CD4-positive, CD25-positive, alpha-beta regulatory T cell (primary cell): ENCODE data around the gene UBASH3B. TPM values are rescaled to one million over a fixed set of nuclear protein-coding genes. Genes with fewer than 3 reads are reported as not detected.

Experiments used
- ATAC-seq, 2 donors: fragments of 150-1000 bp; cut with Tn5 transposase; one replicate each; pipeline ENCODE4 v1.10.0; 2021; ENCODE audit warnings: low read depth in 2 of 2, moderate number of reproducible peaks in 2 of 2, moderate library complexity in 1 of 2
- DNase-seq, 3 donors: peaks; one replicate each; pipeline versions ENCODE4 v3.0.0 to v3.0.0-alpha.2; 2012 to 2022; ENCODE audit warnings: mixed read lengths in 1 of 3
- H3K27ac ChIP-seq: one replicate; pipeline ENCODE4 v1.7.0; 2013; ENCODE audit warnings: mild to moderate bottlenecking, low read length; ENCODE audit not compliant: insufficient read depth, poor library complexity, severe bottlenecking
- H3K27me3 ChIP-seq: one replicate; pipeline ENCODE4 v1.7.0; 2013; ENCODE audit warnings: low read length; ENCODE audit not compliant: control insufficient read depth, insufficient read depth
- H3K36me3 ChIP-seq: one replicate; pipeline ENCODE4 v1.7.0; 2013; ENCODE audit warnings: mild to moderate bottlenecking, low read length, moderate library complexity; ENCODE audit not compliant: control insufficient read depth, insufficient read depth
- H3K4me1 ChIP-seq: 2 replicates; pipeline ENCODE4 v1.7.0; 2013; ENCODE audit warnings: mild to moderate bottlenecking, low read length; ENCODE audit not compliant: insufficient read depth, control insufficient read depth, poor library complexity, severe bottlenecking
- H3K4me3 ChIP-seq: one replicate; pipeline ENCODE4 v1.7.0; 2013; ENCODE audit warnings: low read depth, mild to moderate bottlenecking, low read length, moderate library complexity
- H3K9me3 ChIP-seq, 2 experiments: 1 replicate in 1 of 2; 2 replicates in 1 of 2; pipeline ENCODE4 v1.7.0; 2013; ENCODE audit warnings: low read length in 2 of 2, mild to moderate bottlenecking in 1 of 2, moderate library complexity in 1 of 2; ENCODE audit not compliant: control insufficient read depth in 2 of 2
- H3K27ac Mint-ChIP-seq, 3 donors: one replicate each; pipeline ENCODE4 v1.8.0; 2020 to 2022; ENCODE audit warnings: mild to moderate bottlenecking in 3 of 3, mixed read lengths in 3 of 3, moderate library complexity in 2 of 3
- H3K27me3 Mint-ChIP-seq: one replicate; pipeline ENCODE4 v1.8.0; 2022; ENCODE audit warnings: mild to moderate bottlenecking, mixed read lengths
- H3K36me3 Mint-ChIP-seq: one replicate; pipeline ENCODE4 v1.8.0; 2020; ENCODE audit warnings: mixed read lengths
- H3K4me1 Mint-ChIP-seq, 4 donors: one replicate each; pipeline ENCODE4 v1.8.0; 2020 to 2022; ENCODE audit warnings: mixed read lengths in 4 of 4, mild to moderate bottlenecking in 1 of 4
- H3K4me3 Mint-ChIP-seq, 4 donors: one replicate each; pipeline ENCODE4 v1.8.0; 2020 to 2022; ENCODE audit warnings: mild to moderate bottlenecking in 4 of 4, mixed read lengths in 4 of 4, moderate library complexity in 3 of 4
- H3K9me3 Mint-ChIP-seq, 7 donors: one replicate each; pipeline ENCODE4 v1.8.0; 2020 to 2022; ENCODE audit warnings: mixed read lengths in 7 of 7, mild to moderate bottlenecking in 3 of 7, moderate library complexity in 2 of 7
- polyA plus RNA-seq, 4 donors: library from polyadenylated mRNA; unstranded; fragments of 300-500 nt; fragmentation: Illumina TruSeq; gene quantifications; one replicate each; pipeline ENCODE4 v1.2.3, GENCODE V29; 2021
- total RNA-seq: library from RNA; stranded (reverse); gene quantifications from one replicate; pipeline ENCODE4 v1.2.3, GENCODE V29; 2022

The UBASH3B gene
- total and polyA plus RNA-seq, 5 donors from 2014 or later = 14.2 to 57.6 (median 19.1) TPM

DNA sequence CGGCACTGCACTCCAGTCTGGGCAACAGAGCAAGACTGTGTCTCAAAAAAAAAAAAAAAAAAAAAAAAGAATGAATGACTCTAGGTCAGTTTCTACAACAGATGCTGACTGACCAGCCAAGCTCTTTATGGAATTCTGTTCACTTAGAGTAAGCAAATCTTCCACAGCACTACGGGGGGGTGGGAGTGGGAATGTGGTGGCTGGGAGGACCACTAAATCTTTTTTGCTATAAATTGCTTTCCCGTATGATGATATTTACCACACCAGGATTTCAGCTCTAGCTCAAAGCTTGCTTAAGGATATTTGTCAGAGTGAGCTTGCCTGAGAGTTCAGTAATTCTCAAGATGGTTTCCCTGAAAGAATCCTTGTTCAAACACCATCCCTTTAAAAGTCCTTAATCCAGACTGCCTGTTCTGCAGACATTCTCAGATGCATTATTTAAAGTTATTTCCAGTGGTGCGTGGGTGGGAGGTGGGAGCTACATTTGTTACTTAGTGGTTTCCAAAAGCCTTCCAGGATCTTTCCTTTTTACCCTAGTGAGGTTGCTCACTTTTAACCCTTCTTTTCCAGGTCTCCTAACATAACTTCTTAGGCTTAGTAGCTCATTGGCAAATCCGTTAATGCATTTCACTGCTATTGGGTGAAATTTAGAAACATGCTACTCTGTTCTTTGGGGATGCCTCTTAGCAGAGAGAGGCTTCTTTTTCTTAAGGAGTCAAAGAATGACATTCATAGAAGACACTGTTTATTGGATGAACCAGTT lies 65.9 kb downstream of the UBASH3B start:
- H3K36me3 ChIP-seq = no peaks in the 10 kb centered on the region
- peaks cover 28% of the 10 kb centered on the region for H3K36me3 Mint-ChIP-seq
- DNase-seq (no peak), ATAC-seq (no peak)
- peak overlapping the region; percentile 83 to 85 (median 83) for H3K27ac Mint-ChIP-seq
- H3K4me3 ChIP-seq = no peak overlapping the region
- H3K27me3 ChIP-seq = no peaks in the 10 kb centered on the region
- H3K4me3 Mint-ChIP-seq = peak overlapping the region in 2 of 4 donors; percentile 48 to 76
- no peak overlapping the region for H3K27ac ChIP-seq
- H3K4me1 ChIP-seq = peaks cover 52% of the 10 kb centered on the region
- H3K9me3 ChIP-seq = no peaks in the 10 kb centered on the region
- H3K4me1 Mint-ChIP-seq = peaks cover 28 to 93% (median 57%) of the 10 kb centered on the region in 4 donors
- peaks cover 0 to 1% (median 0%) of the 10 kb centered on the region in 7 donors for H3K9me3 Mint-ChIP-seq
- H3K27me3 Mint-ChIP-seq = no peaks in the 10 kb centered on the region

DNA sequence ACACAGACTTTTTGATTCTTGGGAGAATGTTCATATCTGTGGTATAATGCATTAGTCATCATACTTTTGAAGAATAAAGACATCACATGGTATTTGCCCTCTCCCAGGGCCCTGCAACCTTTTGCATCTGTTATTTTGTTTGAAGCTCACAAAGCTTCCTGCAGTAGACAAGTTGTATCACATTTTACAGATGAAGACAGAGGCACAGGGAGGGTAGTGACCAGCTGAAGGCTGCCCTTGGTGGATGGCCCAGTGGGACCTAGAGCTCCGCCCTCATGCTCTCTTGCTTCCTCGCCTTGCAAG lies 66.4 kb downstream of the UBASH3B start:
- H3K4me3 Mint-ChIP-seq = peak overlapping the region in 3 of 4 donors; percentile 40 to 76 (median 42)
- H3K9me3 Mint-ChIP-seq = peaks cover 0 to 1% (median 0%) of the 10 kb centered on the region in 7 donors
- H3K27ac ChIP-seq = no peak overlapping the region
- H3K27me3 ChIP-seq = no peaks in the 10 kb centered on the region
- H3K27ac Mint-ChIP-seq = peak overlapping the region; percentile 83 to 85 (median 83)
- DNase-seq (peak in 1 of 3 donors; percentile 60), ATAC-seq (peak; percentile 76 to 88)
- no peaks in the 10 kb centered on the region for H3K36me3 ChIP-seq
- peaks cover 29% of the 10 kb centered on the region for H3K36me3 Mint-ChIP-seq
- no peaks in the 10 kb centered on the region for H3K27me3 Mint-ChIP-seq
- peaks cover 54% of the 10 kb centered on the region for H3K4me1 ChIP-seq
- H3K4me1 Mint-ChIP-seq = peaks cover 29 to 93% (median 55%) of the 10 kb centered on the region in 4 donors
- H3K4me3 ChIP-seq = no peak overlapping the region
- no peaks in the 10 kb centered on the region for H3K9me3 ChIP-seq

DNA sequence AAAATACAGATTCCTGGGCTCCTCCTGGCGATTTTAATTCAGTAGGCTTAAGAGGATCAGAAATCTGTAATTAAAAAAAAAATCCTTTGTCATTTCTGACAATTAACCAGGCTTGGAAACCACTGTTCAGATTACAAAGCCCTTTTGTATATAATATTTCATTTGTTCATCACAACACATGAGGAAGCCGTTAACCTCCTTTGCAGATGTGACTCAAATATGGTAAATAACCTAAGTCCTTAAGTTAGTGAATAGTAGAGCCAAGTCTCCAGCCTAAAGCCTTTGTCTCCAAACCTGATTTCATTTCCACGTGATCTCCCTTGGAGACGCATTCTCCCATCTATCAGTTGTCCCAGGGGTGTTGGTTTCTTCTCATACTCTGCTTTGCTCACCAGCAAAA lies 67.6 kb downstream of the UBASH3B start:
- Histone ChIP-seq H3K27me3 (no peaks in the 10 kb centered on the region), H3K9me3 (no peaks in the 10 kb centered on the region), H3K27ac (no peak overlapping the region), H3K36me3 (no peaks in the 10 kb centered on the region), H3K4me1 (peaks cover 54% of the 10 kb centered on the region), H3K4me3 (no peak overlapping the region)
- Mint-ChIP-seq H3K27me3 (no peaks in the 10 kb centered on the region), H3K36me3 (peaks cover 28% of the 10 kb centered on the region), H3K4me3 (peak overlapping the region in 2 of 4 donors; percentile 35 to 64), H3K27ac (peak overlapping the region in 2 of 3 donors; percentile 3 to 75), H3K4me1 (peaks cover 33 to 93% (median 59%) of the 10 kb centered on the region in 4 donors), H3K9me3 (peaks cover 0 to 1% (median 0%) of the 10 kb centered on the region in 7 donors)
- no peak for ATAC-seq
- DNase-seq = no peak

- peak overlapping the region; percentile 10 to 64 (median 24) for H3K4me3 Mint-ChIP-seq
- no peak overlapping the region for H3K4me3 ChIP-seq
- no peaks in the 10 kb centered on the region for H3K27me3 Mint-ChIP-seq
- peak overlapping the region; percentile 75 to 98 (median 89) for H3K27ac Mint-ChIP-seq
- H3K27me3 ChIP-seq = no peaks in the 10 kb centered on the region
- no peak overlapping the region for H3K27ac ChIP-seq
- peaks cover 0 to 1% (median 0%) of the 10 kb centered on the region in 7 donors for H3K9me3 Mint-ChIP-seq
- H3K9me3 ChIP-seq = no peaks in the 10 kb centered on the region
- ATAC-seq (no peak), DNase-seq (no peak)
- H3K4me1 ChIP-seq = peaks cover 54% of the 10 kb centered on the region
- no peaks in the 10 kb centered on the region for H3K36me3 ChIP-seq
- H3K4me1 Mint-ChIP-seq = peaks cover 33 to 93% (median 59%) of the 10 kb centered on the region in 4 donors
- H3K36me3 Mint-ChIP-seq = peaks cover 28% of the 10 kb centered on the region
Measured at GRCh38 chr11:122723576-122723975, 68.1 kb downstream of the UBASH3B start.

DNA sequence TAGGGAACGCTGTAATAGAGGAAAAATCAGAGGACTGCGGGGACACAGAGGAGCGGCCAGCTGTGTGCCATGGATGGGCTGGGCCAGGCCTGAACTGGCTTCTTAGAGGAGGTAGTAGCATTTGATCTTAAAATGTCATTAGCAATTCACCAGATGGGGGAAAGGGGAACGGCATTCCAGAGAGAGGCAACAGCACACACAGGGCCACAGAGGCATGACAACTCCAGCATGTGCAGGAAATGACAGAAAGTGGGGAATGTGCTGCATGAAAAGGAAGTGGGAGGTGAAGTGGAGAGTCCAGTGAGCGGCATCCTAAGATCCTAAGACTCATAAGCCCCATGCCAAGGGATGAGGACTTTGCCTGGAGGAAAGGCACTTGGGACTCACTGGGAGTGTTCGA lies 69.0 kb downstream of the UBASH3B start:
- peaks cover 32% of the 10 kb centered on the region for H3K36me3 Mint-ChIP-seq
- peak overlapping the region; percentile 75 to 98 (median 89) for H3K27ac Mint-ChIP-seq
- no peak for DNase-seq
- Histone ChIP-seq H3K36me3 (no peaks in the 10 kb centered on the region), H3K9me3 (no peaks in the 10 kb centered on the region), H3K27me3 (no peaks in the 10 kb centered on the region), H3K4me1 (peaks cover 62% of the 10 kb centered on the region), H3K4me3 (no peak overlapping the region), H3K27ac (no peak overlapping the region)
- peaks cover 37 to 92% (median 65%) of the 10 kb centered on the region in 4 donors for H3K4me1 Mint-ChIP-seq
- no peak for ATAC-seq
- H3K4me3 Mint-ChIP-seq = peak overlapping the region in 3 of 4 donors; percentile 6 to 64 (median 42)
- H3K27me3 Mint-ChIP-seq = no peaks in the 10 kb centered on the region
- H3K9me3 Mint-ChIP-seq = peaks cover 0 to 1% (median 0%) of the 10 kb centered on the region in 7 donors

DNA sequence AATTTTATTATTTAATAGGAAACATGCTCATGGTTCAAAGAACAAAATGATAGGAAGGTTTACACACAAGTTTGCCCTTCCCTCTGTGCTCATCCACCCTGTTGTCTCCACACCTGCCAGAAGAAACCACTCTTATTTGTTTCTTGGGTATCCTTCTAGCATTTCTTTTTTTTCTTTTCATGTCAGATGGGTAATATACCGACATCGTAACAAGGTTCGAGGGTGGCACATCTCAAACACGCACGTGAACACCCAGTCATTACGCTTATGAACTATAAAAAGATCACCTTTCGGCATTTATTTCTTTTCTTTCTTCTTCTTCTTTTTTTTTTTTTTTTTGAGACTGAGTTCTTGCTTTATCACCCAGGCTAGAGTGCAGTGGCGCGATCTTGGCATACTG lies 70.5 kb downstream of the UBASH3B start:
- H3K27ac Mint-ChIP-seq = peak overlapping the region in 2 of 3 donors; percentile 93 to 96
- no peaks in the 10 kb centered on the region for H3K27me3 Mint-ChIP-seq
- Histone ChIP-seq H3K4me3 (no peak overlapping the region), H3K36me3 (no peaks in the 10 kb centered on the region), H3K4me1 (peaks cover 62% of the 10 kb centered on the region), H3K27ac (peak overlapping the region; percentile 79), H3K27me3 (no peaks in the 10 kb centered on the region), H3K9me3 (no peaks in the 10 kb centered on the region)
- DNase-seq (no peak), ATAC-seq (no peak)
- H3K36me3 Mint-ChIP-seq = peaks cover 23% of the 10 kb centered on the region
- peak overlapping the region in 3 of 4 donors; percentile 19 to 31 (median 31) for H3K4me3 Mint-ChIP-seq
- H3K9me3 Mint-ChIP-seq = peaks cover 0 to 1% (median 0%) of the 10 kb centered on the region in 7 donors
- peaks cover 41 to 77% (median 60%) of the 10 kb centered on the region in 4 donors for H3K4me1 Mint-ChIP-seq

- peaks cover 0 to 1% (median 0%) of the 10 kb centered on the region in 7 donors for H3K9me3 Mint-ChIP-seq
- Histone ChIP-seq H3K36me3 (no peaks in the 10 kb centered on the region), H3K27me3 (no peaks in the 10 kb centered on the region), H3K27ac (peak overlapping the region; percentile 79), H3K4me1 (peaks cover 63% of the 10 kb centered on the region), H3K4me3 (peak overlapping the region; percentile 76), H3K9me3 (no peaks in the 10 kb centered on the region)
- peak overlapping the region; percentile 78 to 86 (median 80) for H3K4me3 Mint-ChIP-seq
- peaks cover 28% of the 10 kb centered on the region for H3K36me3 Mint-ChIP-seq
- DNase-seq = peak in 2 of 3 donors; percentile 38 to 82
- peak; percentile 73 to 77 for ATAC-seq
- H3K27ac Mint-ChIP-seq = peak overlapping the region; percentile 93 to 96 (median 94)
- no peaks in the 10 kb centered on the region for H3K27me3 Mint-ChIP-seq
- peaks cover 36 to 68% (median 58%) of the 10 kb centered on the region in 4 donors for H3K4me1 Mint-ChIP-seq
Measured at GRCh38 chr11:122727101-122727929, 71.8 kb downstream of the UBASH3B start.
